ENCODE results near the gene RASGRP4.

GRCh38 chr19:38384209-38385027, 41.6 kb downstream of the RASGRP4 start:
- TF ChIP-seq CTCF (conservative IDR thresholded peaks at IDR 0.05; ENCODE audit: low read depth, low read length) (peak; percentile 43), EZH2phosphoT487 (IDR thresholded peaks at IDR 0.05; ENCODE audit: borderline replicate concordance, low read length) (no peak), EZH2 (IDR thresholded peaks at IDR 0.05; ENCODE audit: low read length, unreplicated experiment) (no peak)

Measured in PC-3 (cell line).